Measurements from ENCODE around the gene OGFR.

- no peak for TF ChIP-seq CTCF (IDR thresholded peaks at IDR 0.05; ENCODE audit: low read depth, low read length, poor library complexity, severe bottlenecking)
- no peak for TF ChIP-seq EZH2phosphoT487 (IDR thresholded peaks at IDR 0.05; ENCODE audit: borderline replicate concordance, low read length)
These were observed 39.5 kb downstream of the OGFR start for GRCh38 chr20:62844182-62844581.

All from DOHH2 (cell line).